ENCODE measurements around the gene RIN2.
"Not testable (repeated sequence)": the region's sequence is repeated elsewhere in the genome, so short reads cannot be mapped to it uniquely, and the experiment has no call there.

The RIN2 gene

DNA sequence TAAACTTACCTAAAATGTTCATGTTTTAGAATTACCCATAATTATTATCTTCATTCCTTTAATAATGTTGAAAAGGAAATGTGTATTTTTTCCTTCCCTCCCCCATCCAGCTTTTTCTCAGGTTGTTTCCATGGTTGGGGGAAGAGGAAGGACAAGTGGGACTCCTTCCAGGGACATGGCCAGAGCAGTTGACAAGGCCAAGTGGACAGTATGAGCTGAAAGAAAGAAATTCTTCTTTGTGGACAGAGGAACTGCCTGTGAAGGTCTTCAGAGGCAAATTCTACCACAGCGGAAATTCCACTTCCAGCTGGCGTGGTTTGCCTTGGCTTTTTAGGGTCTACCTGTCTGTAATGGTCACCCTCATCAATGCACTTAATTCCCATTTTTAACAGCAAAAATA is 33.8 kb downstream of the RIN2 start:
- DNase-seq = no peak

DNA sequence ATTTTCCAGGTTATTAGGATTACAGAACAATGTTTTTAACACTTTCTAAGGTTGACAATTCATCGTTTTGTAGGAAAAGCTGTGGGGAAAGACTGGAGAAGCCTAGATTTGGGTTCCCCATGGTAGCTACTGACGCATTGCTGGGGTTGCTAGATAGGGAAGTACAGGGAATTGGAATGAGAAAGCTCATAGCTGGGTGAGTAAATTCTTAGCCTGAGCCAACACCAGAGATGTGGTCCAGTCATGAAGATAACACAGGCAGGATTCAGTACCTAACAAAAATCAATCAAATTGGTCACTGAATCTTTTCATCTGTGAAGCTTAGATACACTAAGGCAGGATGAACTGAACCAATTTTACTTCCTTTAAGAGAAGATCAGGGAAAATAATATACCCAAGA is 35.7 kb downstream of the RIN2 start:
- no peak for DNase-seq

DNA sequence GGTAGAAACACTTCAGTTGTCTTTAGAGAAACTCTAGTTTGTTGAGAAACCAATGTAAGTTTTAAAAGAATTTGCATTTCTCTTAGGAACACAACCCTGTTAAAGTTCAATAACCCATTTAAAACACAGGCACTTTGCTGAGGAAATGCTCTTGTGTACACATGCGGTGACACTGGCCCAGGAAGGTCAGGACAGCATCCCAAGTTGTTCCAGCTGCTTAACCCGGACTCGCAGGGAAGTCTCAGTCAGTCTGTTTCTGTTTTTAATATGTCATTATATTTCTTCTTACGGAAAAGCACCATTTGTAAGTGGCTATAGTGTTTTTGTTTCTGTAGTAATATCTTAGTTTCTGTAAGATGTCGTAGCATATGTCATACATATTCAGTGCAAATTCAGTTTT is 36.9 kb downstream of the RIN2 start:
- no peak for DNase-seq

DNA sequence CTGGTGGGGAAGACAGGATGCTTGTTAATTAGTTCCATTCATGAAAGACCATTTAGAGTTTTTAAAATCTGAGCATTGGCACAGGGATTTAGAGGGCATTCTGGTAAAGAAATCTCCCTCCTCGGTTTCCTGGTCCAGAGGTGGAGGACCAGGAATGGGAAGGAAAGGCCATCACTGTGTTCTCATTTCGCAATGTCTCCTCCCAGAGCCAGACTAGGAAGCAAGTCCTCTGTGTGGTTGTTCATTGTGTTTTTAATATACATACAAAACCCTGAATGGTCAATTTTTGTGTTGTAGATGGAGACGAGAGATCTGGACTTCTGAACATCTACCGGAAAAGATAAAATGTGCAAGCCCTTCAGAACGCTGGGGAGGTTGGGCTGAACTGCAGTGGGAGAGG is 41.3 kb downstream of the RIN2 start:
- no peak for DNase-seq

DNA sequence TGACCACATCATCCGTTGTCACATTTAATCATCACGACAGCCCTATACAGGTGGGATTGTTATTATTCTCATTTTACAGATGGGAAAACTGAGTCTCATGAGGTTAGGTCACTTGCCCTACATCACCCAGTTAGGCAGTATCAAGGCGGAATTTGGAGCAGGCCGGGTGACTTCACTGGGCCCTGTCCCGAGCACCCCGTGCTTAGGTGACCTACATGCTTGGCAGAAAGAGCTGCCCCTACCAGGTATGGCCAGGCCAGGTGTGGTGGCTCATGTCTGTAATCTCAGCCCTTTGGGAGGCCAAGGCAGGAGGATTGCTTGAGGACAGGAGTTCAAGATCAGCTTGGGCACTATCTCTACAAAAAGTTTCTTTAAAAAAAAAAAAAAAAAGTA is 44.0 kb downstream of the RIN2 start:
- no peak for DNase-seq

DNA sequence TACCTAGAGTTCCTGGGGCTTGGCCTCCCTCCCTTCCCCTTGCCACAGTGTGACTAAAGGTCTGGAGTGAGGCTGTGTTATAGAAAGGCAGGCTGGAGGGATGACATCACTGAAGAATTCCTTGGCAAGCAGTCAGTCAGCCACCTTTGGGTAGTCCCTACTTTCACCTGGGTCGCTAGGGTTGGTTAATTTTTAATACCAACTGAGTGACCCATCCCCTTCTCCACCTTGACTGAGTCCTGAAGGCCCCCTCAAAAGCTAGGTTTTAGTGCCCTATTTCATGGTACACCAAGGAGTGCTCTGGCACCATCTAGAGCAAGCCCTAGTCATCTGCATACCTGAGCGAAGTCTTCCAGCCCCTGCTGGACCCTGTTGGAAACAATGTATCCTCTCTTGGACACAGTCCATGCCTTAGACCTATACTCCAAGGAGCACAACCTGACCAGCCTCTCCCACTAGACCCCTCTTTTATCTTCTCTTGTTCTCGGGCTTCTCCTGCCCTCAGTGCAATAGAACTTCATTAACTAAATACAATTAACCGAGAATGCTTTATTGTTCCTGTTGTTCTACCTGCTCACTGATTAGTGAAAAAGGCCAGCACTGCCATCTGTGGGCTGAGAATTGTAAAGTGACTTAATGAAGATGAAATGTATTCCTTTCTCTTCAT is 44.6 kb downstream of the RIN2 start:
- DNase-seq = no peak

DNA sequence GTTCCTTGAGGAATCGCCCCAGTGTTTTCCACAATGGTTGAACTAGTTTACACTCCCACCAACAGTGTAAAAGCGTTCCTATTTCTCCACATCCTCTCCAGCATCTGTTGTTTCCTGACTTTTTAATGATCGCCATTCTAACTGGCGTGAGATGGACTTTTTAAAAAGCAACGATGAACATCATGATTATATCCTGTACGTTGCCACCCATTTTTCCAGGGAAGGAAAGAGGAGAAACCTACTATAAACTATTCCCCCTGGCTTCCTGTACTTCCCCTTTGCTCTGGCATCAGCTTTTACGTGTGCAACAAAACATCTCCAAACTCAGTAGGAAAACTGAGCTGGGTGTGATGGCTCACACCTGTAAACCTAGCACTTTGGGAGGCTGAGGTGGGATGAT is 48.2 kb downstream of the RIN2 start:
- DNase-seq = not testable (repeated sequence)

DNA sequence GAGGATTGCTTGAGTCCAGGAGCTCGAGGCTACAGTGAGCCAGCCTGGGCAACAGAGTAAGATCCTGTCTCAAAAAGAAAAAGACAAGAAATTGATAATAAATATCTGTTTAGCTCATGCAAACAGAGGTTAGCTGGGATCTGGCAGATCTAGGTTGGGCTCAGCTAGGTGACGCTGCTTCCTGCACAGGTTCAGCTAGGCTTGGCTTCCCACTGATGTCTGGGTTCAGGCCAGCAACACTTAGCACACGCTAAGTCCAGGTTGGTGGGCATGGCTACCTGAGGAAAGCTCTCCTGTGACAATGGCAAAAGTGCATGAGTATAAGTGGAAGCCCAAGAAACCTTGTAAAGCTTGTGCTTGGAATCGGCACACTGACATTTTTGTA is 48.7 kb downstream of the RIN2 start:
- DNase-seq = no peak

DNA sequence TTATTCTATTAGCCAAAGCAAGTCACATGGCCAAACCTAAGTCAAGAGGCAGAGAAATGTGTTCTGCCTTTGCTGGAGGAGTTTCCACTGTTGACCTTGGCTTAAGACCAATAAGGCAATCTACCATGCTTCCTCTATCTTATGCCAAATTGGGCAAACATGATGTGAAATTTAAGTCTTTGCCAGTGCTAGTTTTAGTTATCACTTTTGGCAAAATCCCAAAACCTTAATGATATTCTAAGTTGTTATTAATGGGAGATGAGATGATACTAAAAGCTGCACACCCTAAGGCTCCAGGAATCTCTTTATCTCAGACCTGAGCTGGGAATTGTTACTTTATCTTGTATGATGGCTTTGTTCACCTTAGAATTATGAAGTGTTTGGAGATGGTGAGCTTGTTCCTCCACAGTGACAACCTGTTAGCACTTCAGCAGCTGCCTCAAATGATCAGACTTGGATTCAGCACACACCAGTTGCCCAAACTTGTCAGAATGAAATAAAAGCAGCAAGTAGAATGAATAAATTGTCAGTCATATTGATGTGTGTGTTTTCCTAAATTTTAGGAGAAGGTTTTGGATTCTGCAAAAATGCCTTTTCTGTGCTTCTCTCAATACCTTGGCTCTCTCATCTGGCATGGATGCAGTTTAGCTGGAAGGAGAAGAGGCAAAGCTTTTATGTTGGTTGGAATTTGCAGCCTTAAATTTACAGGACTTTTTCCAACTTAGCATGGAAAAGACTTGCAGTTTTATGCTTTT is 49.3 kb downstream of the RIN2 start:
- no peak for DNase-seq

Measured in stimulated activated CD8-positive, alpha-beta memory T cell treated with anti-CD3 and anti-CD28 coated beads, Interleukin-4, amount 100 ng/mL, for 48 hours (primary cell).